Measurements from ENCODE around the gene NUTM2B.
A peak's percentile ranks its signal among the peaks of the same experiment; 100 is the strongest.
"Not testable (repeated sequence)": the region's sequence is repeated elsewhere in the genome, so short reads cannot be mapped to it uniquely, and the experiment has no call there.

Gene NUTM2B

DNA sequence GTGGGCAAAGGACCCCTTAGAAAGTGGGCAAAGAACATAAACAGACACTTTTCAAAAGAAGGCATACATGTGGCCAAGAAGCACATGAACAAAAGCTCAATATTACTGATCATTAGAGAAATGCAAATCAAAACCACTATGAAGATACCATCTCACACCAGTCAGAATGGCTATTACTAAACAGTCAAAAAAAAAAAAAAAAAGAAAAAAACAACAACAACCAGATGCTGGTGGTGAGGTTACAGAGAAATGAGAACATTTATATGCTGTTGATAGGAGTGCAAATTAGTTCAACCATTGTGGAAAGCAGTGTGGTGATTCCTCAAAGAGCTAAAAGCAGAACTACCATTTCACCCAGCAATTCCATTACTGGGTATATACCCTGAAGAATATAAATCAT is 50.6 kb downstream of the NUTM2B start:
- DNase-seq, result not testable (repeated sequence)

DNA sequence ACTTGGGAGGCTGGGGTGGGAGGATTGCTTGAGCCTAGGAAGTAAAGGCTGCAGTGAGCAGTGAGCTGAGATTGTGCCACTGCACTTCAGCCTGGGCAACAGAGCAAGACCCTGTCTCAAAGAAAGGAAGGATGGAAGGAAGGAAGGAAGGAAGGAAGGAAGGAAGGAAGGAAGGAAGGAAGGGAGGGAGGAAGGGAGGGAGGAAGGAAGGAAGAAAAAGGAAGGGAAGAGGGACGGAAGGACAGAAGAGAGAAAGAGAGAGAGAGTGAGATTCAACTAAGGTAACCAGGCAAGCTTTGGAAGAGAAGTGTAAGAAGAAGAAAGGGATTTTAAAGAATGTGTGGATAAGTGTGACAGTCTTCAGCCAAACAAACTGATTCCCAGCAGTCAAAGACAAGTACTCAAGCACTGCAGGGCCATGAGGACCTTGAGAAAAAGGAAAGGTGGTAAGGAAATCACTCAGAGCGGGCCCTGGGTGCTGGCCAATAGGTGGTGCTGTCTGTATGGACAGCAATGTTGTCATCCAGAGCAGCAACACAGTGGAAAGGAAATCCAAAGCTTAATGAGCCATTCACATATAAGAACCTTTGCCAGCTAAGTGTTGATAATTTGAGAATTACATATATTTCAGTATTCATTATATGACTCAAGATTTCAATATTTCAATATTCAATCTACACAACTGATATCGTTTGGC is 55.4 kb downstream of the NUTM2B start:
- peak; percentile 15 for DNase-seq

All from HCEC 1CT (cell line).